Stimulated activated CD4-positive, alpha-beta T cell treated with anti-CD3 and anti-CD28 coated beads, Interleukin-1b, Interleukin-23, amount 100 ng/mL, for 1 hour (primary cell): ENCODE data around the gene MYD88.
A peak's percentile ranks its signal among the peaks of the same experiment; 100 is the strongest.

Source experiments
- DNase-seq, 2 donors: peaks; one replicate each; pipeline ENCODE4 v3.0.0-alpha.2; 2020; ENCODE audit warnings: low read depth in 2 of 2

The MYD88 gene

GRCh38 chr3:38138349-38139190 lies at the start of gene MYD88:
Gene MYD88, plus strand, starts transcription at chr3:38138661. Its CDS starts 40 bp downstream, at chr3:38138701.
- DNase-seq, result peak; percentile 51 to 68

GRCh38 chr3:38089163-38089562 lies 49.3 kb upstream of the MYD88 start:
- no peak for DNase-seq

GRCh38 chr3:38090453-38090852 lies 48.0 kb upstream of the MYD88 start:
- no peak for DNase-seq

GRCh38 chr3:38094999-38095398 lies 43.5 kb upstream of the MYD88 start:
- DNase-seq, result no peak

- no peak for DNase-seq
Observed at GRCh38 chr3:38095669-38096483, 42.6 kb upstream of the MYD88 start.

- no peak for DNase-seq
Observed at GRCh38 chr3:38097446-38098375, 40.8 kb upstream of the MYD88 start.

- no peak for DNase-seq
Observed at GRCh38 chr3:38098376-38098723, 40.1 kb upstream of the MYD88 start.

GRCh38 chr3:38099518-38099917 lies 38.9 kb upstream of the MYD88 start:
- DNase-seq, result no peak

GRCh38 chr3:38100498-38100897 lies 38.0 kb upstream of the MYD88 start:
- no peak for DNase-seq

- DNase-seq, result no peak
Observed at GRCh38 chr3:38101811-38102443, 36.5 kb upstream of the MYD88 start.

GRCh38 chr3:38102444-38102814 lies 36.0 kb upstream of the MYD88 start:
- no peak for DNase-seq

GRCh38 chr3:38105525-38105924 lies 32.9 kb upstream of the MYD88 start:
- DNase-seq, result no peak

- no peak for DNase-seq
Observed at GRCh38 chr3:38107911-38108648, 30.4 kb upstream of the MYD88 start.

- DNase-seq, result no peak
Observed at GRCh38 chr3:38108649-38109579, 29.5 kb upstream of the MYD88 start.

GRCh38 chr3:38109580-38110313 lies 28.7 kb upstream of the MYD88 start:
- DNase-seq, result no peak

GRCh38 chr3:38110314-38111050 lies 28.0 kb upstream of the MYD88 start:
- DNase-seq, result no peak

- no peak for DNase-seq
Observed at GRCh38 chr3:38111201-38111600, 27.3 kb upstream of the MYD88 start.

GRCh38 chr3:38111696-38112377 lies 26.6 kb upstream of the MYD88 start:
- DNase-seq, result no peak
